NCI-H2227 treated with DMSO at 0.1 percent for 48 hours (cell line): Measurements from ENCODE around the gene FRMD8.

Experiments used
- DNase-seq: peaks from one replicate; lab custom pipeline; 2025; lab: John Stamatoyannopoulos, UW

The FRMD8 gene

GRCh38 chr11:65425105-65425970 lies 38.9 kb downstream of the FRMD8 start:
- no peak for DNase-seq

- no peak for DNase-seq
Measured at GRCh38 chr11:65425971-65426838, 39.8 kb downstream of the FRMD8 start.

- no peak for DNase-seq
Measured at GRCh38 chr11:65426839-65427690, 40.6 kb downstream of the FRMD8 start.

- no peak for DNase-seq
Measured at GRCh38 chr11:65427691-65428577, 41.5 kb downstream of the FRMD8 start.

- DNase-seq: no peak
Measured at GRCh38 chr11:65428578-65429067, 42.2 kb downstream of the FRMD8 start.

GRCh38 chr11:65429068-65429681 lies 42.7 kb downstream of the FRMD8 start:
- DNase-seq: peak; percentile 48

GRCh38 chr11:65429724-65430405 lies 43.4 kb downstream of the FRMD8 start:
- peak; percentile 59 for DNase-seq

- DNase-seq: no peak
Measured at GRCh38 chr11:65430406-65431217, 44.2 kb downstream of the FRMD8 start.

- no peak for DNase-seq
Measured at GRCh38 chr11:65431451-65432099, 45.1 kb downstream of the FRMD8 start.

- DNase-seq: no peak
Measured at GRCh38 chr11:65432100-65432650, 45.7 kb downstream of the FRMD8 start.

GRCh38 chr11:65432686-65433582 lies 46.5 kb downstream of the FRMD8 start:
- DNase-seq: peak; percentile 37

- no peak for DNase-seq
Measured at GRCh38 chr11:65433657-65434056, 47.2 kb downstream of the FRMD8 start.

GRCh38 chr11:65434057-65434666 lies 47.7 kb downstream of the FRMD8 start:
- DNase-seq: no peak

- DNase-seq: peak; percentile 65
Measured at GRCh38 chr11:65434667-65435410, 48.4 kb downstream of the FRMD8 start.

GRCh38 chr11:65435411-65435931 lies 49.0 kb downstream of the FRMD8 start:
- DNase-seq: no peak
